NCI-H1105 (cell line): ENCODE results near the gene S100A6.
"Not testable (repeated sequence)": the region's sequence is repeated elsewhere in the genome, so short reads cannot be mapped to it uniquely, and the experiment has no call there.

ENCODE experiments used
- DNase-seq: peaks from one replicate; lab custom pipeline; 2025; lab: John Stamatoyannopoulos, UW

The S100A6 gene

GRCh38 chr1:153563991-153564390 is 28.2 kb upstream of the S100A6 start:
- no peak for DNase-seq

GRCh38 chr1:153563483-153563901 is 27.7 kb upstream of the S100A6 start:
- DNase-seq = no peak

DNA sequence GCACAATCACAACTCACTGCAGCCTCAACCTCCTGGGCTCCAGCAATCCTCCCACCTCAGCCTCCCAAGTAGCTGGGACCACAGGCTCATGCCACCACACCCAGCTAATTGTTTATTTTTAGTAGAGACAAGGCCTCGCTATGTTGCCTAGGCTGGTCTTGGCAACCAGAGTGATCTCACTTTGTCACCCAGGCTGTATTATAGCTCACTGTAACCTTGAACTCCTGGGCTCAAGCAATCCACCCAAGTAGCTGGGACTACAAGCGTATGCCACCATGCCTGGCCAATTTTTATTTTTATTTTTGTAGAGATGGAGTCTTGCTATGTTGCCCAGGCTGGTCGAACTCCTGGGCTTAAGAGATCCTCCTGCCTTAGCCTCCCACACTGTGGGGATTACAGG is 26.2 kb upstream of the S100A6 start:
- not testable (repeated sequence) for DNase-seq

GRCh38 chr1:153561466-153561985 is 25.7 kb upstream of the S100A6 start:
- no peak for DNase-seq

GRCh38 chr1:153560771-153561465 is 25.1 kb upstream of the S100A6 start:
- DNase-seq = no peak

DNA sequence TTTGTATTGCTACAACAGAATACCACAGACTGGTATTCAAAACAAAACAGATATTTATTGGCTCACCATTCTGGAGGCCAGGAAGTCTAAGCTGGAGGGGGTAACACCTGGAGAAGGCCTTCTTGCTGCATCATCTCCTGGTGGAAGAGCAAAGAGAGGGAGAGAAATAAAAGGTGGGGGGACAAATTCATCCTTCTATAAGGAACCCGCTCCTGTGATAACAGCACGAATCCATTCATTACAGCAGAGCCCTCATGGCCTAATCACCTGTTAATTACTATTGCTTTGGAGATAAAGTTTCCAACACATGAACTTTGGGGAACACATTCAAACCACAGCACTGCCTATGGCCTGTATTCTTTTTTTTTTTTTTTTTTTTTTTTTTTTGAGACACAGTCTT is 24.4 kb upstream of the S100A6 start:
- no peak for DNase-seq

DNA sequence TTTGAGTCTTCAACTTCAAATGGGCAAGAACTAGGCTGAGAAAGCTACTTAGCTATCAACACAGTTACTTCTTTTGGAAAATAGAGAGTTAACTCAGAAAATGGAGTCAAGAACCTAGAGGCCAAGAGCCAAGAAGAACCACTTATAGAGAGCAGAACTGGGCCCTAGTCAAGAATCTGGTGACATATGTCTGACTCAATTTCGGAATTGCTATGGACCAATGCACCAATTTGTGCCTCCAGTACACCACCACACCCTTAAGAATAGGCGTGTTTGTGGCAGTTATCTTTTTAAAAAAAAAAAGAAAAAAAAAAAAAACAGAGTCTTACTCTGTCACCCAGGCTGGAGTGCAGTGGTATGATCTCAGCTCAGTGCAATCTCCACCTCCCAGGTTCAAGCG is 22.1 kb upstream of the S100A6 start:
- DNase-seq = no peak

GRCh38 chr1:153556348-153556747 is 20.6 kb upstream of the S100A6 start:
- no peak for DNase-seq

- DNase-seq = no peak
Measured at GRCh38 chr1:153553830-153554541, 18.2 kb upstream of the S100A6 start.

DNA sequence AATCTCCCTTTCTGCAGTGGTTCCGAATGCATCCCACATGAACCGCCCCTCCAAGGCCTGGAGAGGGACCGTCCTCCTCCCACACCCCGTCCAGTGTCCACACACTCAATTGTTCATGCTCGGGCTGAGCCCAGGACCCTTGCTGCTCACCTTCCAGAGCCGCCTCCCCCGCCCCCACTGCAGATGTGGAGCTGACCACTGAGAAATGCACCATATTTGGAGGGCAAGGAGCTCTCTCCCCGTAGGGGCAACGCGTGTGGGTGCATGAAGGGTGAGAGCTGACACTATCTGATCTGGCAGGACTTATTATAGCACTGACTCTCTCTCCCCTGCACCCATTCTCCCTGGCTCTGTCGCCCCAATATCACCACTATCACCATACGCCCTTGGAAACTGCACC is 17.3 kb upstream of the S100A6 start:
- DNase-seq = no peak

DNA sequence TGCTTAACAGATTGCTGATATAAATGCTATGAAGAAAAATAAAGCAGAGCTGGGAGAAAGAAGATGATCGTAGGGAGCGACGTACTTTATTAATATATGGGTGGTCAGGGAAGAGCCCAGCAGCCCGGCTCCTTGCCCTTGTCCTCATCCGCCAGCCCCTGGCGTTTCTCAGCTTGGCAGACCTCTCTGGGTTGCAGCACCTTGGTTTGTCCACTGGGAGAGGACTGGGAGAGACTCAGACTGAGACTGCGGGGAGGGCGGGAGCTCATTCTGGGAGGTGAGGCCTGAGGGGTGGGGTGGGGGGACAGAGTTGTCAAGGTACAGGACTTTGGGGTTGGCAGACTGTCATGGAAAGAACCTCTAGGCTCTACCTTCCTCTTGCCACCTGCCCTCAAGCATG is 16.5 kb upstream of the S100A6 start:
- DNase-seq = no peak

GRCh38 chr1:153550827-153551500 is 15.2 kb upstream of the S100A6 start:
- no peak for DNase-seq

DNA sequence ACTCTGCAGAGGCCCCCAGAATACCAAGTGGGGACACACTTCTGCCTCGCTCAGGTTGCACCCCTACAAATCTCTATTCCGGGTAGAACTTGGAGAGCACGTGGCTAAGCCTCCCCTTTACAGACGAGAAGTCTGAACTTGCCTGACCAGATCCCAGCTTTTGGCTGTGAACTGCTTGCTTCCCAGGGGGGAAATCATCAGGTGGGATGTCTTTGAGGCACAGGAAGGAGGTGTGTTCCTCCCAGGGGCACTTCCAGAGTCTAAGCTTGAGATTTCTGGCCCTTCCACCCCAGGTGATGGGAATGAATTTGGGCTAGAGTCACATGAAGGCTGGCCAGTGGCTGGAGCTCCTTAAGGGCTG is 14.6 kb upstream of the S100A6 start:
- DNase-seq = no peak

DNA sequence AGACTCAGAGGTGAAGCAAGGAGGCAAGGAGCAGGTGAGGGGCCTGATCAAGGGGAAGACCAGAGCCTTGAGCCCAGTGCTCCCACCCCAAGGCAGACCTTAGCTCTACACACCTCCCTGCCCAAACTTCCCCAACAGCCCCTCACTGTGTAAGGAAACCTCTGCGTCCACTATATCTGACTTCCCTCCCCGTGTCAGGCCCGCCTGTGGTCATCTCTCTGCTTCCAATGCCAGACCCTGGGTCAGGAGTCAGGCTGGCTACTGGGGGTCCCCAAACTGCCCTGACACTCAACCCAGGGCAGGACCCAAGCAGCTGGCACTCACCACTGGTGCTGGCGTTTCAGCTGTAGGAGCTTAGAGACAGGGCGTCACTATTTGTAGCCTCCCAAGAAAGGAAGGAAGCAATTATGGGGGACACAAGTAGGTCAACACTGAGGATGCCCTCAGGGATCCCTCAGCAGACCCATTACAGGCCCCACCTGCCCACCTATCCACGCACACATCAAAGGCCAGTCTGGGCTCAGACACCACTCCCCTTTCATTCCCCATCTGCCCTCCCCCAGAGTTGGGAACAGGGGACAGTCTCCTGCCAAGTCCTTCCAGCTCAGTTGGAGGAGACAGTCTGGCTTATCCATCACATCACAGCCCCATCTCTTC is 14.1 kb upstream of the S100A6 start:
- DNase-seq = no peak

DNA sequence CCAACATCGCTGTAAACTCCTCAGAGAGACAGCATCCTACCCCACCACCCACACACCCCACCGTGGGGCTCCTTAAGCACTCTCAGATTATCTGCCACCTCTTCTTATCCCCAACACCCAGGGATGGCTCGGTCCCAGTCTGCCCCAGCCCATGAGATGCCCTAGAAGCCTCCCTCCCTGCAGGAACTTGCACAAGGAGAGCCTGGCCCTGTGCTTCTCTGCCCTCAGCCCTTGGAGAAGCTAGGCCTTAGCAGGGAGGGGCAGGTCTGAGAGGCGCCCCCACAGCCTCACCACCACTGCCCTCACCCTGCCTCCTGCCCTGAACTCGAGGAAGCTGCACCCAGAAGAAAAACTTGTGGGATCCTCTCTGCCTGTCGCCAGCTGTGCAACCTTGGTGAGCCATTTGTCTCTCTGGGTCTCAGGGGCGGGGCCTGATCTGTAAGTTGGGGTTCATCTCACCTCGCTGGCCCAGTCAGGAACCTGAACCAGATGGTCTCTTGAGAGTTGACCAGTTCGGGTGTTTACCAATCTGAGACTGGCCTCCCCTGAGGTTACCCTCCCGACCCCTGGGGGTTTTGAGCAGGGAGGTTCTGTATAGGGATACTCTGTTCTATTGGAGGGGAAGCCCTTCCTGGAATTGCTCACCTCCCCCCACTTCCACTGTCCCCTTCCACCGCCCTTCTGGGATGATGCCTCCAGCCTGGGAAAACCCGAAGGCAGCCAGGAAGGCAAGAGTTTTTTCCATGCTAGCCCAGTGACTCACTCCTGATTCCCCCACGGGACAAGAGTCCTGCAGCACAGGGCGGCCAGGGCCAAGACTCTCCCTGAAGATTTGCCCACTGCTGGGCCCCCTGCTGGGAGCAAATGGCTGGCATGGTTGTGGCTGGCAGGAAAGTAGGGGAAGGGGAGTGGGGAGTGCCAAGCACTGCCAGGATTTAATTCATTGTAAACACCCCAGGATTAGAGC is 13.2 kb upstream of the S100A6 start, which contains the start of gene S100A3:
S100A3 (minus strand) TSS at position 537 of the 967 bp plus-strand sequence. CDS start 773 bp downstream, outside the sequence.
- DNase-seq = no peak

DNA sequence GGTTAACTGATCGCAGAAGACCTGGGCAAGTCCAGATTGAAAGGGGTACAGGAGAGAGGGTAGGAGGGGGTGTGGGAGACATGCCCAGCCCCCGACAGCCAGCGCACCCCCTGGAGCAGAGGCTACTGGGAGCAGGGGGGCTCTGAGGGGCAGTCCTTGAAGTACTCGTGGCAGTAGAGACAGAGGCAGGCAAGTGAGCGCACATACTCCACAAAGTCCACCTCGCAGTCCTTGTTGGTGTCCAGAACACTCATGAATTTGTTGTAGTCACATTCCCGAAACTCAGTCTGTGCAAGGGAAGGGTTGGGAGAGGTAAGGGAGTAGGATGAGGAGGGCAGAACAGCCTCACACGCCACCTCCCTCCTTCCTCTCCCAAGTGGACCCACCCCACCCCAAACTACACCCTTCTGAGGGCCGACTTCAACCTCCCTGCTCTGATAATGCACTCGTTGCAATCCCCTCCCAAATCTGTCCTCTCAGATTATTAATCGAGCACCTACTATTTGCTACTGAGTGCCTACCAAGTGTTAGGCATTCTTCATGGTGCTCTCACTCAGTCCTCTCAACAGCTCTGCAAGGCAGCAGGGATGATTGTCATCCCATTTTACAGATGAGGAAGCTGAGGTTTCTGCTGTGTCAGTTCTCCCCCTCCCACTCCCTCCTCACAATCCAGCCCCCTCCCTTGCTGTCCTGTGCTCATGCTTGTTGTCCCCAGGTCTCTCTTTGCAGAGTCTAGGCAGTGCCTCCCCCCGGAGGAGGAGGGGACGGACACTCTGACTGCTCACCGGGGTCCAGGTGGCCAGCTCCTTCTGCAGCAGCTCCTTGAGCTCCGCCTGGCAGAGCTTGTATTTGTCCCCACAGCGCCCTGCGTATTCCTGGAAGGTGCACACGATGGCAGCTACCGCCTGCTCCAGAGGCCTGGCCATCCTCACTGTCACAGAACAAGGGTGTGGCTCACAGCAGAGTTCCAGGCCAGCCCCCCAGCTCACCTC is 12.1 kb upstream of the S100A6 start:
- no peak for DNase-seq

- no peak for DNase-seq
Measured at GRCh38 chr1:153546796-153547559, 11.2 kb upstream of the S100A6 start.

- DNase-seq = no peak
Measured at GRCh38 chr1:153546371-153546770, 10.6 kb upstream of the S100A6 start.
